Fibroblast of the conjunctiva (primary cell): ENCODE results near the gene C9orf85.
"Not testable (repeated sequence)": the region's sequence is repeated elsewhere in the genome, so short reads cannot be mapped to it uniquely, and the experiment has no call there.

Experiments used
- DNase-seq: peaks from one replicate; pipeline ENCODE4 v3.0.0-alpha.2; 2010; ENCODE audit warnings: low read depth

C9orf85 gene

DNA sequence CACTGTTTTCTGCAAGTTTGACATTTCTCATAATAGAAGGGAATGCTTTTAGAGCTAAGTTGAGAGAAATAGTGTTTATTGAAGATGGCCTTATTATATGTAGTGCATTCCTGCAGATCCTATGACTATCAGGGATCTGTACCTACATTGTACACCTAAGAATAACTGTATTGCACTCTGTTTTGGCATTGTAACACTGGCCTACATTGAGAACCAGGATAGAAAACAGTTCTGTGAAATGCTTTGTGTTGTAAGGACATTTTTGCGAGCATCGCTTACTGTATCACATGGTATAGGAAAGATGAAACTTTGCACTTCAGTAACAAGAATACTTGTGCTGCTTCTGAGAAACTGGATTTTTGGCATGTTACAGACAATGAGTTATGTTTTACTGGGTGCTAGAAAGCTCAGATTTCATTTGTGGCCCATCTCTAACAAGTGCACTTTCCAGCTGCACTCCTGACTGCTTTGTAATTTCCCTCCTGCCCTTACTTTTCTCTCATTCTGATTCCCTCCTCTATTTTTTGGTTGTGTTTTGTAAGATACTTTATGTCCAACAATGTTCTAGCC, 30.6 kb downstream of the C9orf85 start:
- DNase-seq, result no peak

DNA sequence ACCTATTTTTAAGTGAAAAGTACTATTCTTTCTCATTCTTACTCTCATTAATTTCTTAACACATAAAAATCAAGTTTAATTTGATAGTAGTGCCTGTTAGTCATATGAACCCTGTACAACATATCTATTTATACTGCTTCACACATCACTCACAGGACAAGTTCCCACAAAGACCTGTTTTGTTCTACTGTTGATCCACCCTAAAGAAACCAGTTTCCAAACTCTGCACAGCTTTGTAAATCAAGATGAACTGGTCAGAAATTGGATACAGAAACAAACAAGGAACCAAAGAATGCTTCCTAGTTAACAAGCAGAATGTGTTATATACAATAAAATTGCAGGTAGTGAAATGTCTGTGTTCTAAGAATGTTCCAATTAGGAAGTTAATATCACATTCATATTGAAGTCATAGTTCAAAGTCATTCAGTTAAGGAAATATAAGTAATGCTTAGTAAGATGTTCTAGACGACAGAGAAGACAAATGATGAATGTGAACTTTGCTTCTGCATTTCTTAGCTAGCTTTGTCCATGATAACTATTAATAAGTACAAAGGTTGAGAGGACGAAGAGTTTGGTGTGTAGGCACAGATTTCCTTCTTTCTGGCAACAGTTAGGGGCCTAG, 33.4 kb downstream of the C9orf85 start:
- no peak for DNase-seq

DNA sequence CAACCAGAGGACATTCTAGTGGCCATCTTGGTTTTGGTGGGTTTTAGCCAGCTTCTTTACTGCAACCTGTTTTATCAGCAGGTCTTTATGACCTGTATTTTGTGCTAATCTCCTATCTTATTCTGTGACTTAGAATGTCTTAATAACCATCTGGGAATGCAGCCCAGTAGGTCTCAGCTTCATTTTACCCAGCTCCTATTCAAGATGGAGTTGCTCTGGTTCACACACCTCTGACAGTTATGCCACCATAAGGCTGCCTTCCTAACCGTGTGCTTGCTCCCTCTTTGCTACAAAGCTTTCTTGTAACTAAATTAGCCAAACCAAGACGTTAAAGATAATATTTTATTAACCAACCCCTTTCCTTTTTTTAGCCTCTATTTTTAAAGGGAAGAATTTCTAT, 43.2 kb downstream of the C9orf85 start:
- DNase-seq, result not testable (repeated sequence)

DNA sequence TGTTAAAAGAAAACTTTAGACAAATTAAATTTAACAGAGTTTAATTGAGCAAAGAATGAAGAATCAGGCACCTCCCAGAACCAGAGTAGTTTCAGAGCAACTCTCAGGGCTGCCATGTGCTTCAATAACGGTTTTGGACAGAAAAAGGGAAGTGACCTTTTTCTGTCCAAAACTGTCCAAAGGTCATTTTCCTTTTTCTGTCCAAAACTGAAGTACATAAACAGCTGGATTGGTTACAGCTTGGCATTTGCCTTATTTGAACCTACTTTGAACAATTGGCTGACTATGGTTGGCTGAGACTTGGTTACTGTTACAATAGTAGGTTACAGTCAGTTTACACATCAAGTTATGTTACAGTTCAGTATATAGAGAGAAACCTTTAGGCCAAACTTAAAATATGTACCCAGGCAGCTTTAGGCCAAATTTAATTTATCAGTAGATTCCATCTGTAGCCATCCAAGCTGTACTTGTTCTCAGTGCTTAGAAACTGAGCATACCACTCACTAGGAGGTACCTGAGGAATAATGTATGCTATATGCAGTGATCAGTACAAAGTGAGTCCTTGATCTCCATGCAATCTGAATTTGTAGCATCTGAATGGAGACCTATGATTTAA, 44.0 kb downstream of the C9orf85 start:
- DNase-seq, result no peak

DNA sequence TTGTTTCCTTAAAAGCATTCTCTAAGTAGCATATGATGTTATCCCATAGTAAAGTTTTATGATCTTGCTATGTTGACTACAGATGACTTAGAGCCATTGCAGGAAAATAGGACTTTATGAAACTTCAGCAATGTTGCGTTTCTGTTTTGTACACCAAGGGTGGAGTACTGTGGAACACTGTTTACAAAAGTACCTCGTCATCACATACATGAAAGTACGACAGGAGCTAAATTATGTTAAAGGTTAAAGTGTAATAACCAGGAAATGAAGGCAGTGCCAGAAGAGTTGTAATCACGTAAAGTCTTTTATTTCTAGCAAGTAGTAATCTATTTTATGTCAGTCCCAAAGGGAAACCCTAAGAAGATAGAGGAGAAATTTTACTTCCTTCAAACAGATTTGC, 50.9 kb downstream of the C9orf85 start:
- no peak for DNase-seq

DNA sequence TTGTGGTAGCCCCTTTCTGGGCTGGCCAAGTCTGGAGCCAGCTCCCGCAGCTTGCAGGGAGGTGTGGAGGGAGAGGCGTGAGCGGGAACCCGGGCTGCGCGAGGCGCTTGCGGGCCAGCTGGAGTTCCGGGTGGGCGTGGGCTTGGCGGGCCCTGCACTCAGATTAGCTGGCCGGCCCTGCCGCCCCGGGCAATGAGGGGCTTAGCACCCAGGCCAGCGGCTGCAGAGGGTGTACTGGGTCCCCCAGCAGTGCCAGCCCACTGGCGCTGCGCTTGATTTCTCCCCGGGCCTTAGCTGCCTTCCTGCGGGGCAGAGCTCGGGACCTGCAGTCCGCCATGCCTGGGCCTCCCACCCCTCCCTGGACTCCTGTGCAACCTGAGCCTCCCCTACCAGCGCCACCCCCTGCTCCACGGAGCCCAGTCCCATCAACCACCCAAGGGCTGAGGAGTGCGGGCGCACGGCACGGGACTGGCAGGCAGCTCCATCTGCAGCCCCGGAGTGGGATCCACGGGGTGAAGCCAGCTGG, 52.1 kb downstream of the C9orf85 start:
- not testable (repeated sequence) for DNase-seq

DNA sequence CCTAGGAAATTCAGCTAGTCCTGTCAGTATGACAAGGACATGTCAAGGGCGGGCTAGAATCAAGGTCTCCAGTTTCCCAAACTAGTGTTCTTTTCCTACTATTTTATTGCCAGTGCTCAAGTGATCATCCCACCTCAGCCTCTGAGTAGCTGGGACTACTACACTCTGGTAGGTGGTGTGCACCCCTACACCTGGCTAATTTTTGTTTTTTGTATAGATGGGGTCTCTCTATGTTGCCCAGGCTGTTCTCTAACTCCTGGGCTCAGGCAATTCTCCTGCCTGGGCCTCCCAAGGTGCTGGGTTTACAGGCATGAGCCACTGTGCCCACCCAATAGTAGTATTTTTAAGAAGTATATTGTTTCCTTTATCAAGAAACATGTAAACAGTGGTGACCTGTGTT, 54.0 kb downstream of the C9orf85 start:
- DNase-seq, result no peak

DNA sequence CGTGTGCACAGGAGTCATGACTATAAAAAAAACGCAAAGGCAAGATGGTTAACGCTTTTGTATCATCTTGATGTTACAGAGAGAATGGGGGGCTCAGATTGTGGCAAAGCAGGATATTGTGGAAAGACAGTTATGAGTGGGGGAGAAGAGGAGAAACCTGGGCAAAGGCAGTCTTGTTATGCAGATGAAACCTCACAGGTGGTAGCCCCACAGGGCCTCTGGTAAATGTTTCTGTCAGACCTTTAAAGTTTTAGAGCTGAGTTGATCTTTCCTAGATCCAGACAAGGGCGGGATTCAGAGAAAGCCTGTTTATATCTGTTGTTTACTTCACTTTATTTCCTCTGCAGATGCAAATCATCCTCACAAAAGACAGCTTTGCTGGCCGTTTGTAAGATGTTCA, 55.2 kb downstream of the C9orf85 start:
- no peak for DNase-seq

DNA sequence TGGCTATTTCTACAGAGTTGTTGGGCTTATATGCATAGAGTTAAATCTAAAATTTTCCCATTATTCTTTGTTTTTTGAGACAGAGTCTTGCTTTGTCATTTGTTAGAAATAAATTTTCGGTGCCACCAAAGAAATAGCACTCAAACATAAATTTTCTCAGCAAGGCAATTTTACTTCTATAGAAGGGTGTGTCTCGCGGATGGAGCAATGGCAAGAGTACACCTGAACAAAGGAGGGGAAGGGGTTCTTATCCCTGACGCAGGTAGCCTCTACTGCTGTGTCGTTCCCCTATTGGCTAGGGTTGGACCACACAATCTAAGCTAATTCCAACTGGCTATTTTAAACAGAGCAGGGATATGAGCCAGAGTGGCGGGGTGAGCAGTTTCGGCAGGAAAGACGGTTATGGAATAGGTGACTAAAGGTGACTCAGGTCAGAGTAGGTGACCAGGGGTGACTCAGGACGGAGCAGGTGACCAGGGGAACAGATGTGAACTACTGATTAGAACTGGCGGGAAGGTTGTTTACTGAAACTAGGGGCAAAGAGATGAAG, 57.2 kb downstream of the C9orf85 start:
- no peak for DNase-seq

DNA sequence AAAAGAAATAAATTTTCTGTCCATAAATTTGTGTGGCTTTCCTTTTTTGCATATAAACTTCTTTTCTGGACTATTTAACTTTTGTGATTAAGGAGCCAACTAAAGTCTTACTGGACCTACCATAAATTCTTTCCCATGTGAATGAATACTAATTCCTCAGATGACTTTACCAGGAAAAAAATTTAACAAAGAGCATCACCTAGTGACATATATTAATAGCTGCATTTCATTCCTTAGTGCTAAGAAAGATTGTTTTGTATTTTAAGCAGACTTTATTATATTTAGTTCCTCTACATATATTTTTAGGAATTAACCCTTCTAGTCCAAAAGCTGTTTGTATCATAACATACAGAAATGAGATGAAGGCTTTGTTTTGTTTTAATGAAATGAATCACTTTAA, 64.4 kb downstream of the C9orf85 start:
- no peak for DNase-seq

DNA sequence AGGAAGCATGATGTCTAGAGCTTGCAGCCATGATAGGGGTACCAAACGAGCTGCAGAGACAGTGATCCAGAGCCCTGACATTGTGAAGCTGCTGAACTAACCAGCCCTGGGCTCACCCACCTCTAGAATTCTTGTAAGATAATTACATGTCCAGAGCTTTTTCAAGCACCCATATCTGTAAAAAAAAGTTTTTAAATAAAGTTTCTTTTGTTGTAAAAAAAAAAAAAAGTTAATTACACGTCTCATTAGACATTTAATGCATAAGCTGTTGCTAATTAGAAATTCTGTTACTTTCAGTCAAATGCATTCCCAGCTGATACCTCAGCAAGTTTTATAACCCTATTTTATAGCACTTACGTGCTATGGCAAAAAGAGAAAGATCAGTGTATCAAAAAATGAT, 65.6 kb downstream of the C9orf85 start:
- no peak for DNase-seq

DNA sequence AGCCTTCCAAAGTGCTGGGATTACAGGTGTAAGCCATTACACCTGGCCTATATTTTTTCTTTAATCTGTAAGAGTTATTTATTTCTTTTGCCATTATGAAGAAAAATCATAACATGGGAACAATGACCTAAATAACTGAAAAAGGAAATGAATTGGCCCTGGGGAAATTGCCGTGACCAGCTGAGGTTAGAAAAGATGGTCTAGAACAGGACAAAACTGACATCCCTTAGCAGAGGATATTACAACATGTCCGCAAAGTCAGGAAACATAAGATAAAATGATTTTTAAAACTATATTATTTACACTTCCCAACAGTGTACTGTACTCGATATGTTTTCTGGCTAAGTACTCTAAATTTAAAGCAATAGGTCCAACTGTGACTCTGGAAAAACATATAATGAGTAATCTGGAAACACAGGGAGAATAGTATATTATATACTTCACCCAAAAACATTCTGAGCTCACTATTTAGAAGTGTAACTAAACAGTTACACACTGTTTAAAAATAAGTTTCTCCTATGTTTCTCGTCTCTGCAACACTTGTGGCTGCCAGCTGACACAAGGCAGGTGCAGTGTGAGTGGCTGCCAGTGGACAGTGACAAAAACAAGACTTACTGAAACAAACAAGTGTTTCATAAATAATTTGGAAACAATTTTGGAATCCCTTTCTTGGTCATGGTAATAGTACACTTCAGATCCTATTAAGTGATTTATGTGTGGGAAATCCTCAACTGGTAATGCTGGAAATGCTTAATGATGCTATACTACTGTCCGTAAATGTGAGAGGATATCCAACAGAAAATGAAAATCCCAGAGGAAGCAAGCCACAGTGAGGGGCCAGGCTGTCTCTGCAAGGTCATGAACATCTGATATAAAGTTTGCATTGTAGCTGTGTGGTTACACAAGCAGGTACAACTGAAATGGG, 69.1 kb downstream of the C9orf85 start:
- no peak for DNase-seq

DNA sequence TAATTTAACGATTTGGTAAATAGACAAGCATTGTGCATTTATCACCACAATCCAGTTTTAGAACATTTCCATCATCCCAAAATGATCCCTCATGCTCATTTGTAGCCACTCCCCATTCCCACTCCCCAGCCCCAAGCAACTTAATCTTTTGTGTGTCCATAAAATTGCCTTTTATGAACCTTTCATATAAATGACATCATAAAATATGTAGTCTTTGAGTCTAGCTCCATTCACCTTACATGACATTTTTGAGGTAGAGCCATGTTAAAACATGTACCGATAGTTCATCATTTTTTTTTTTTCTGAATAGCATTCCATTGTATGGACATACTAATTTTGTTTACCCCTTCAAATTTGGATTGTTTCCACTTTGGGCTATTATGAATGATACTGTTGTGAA, 70.5 kb downstream of the C9orf85 start:
- DNase-seq, result no peak

DNA sequence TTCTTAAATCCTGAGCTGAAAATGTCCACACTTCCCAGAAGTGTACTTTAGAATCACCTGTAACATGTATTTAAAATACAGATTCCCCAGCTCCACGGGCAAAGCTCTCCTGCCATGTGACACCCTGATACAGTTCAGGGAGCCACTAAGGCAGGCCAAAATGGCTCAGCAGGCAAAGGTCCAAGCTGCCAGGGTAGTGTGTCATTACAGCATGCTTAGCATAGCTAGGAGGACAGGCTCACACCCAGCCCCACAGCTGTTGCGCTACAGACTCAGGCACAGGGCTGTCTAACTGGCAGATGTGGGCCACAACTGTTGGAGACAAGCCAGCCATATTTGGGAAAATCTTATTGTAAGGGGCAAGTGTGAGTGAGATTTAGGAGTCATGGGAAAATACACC, 73.0 kb downstream of the C9orf85 start:
- peak; percentile 12 for DNase-seq

DNA sequence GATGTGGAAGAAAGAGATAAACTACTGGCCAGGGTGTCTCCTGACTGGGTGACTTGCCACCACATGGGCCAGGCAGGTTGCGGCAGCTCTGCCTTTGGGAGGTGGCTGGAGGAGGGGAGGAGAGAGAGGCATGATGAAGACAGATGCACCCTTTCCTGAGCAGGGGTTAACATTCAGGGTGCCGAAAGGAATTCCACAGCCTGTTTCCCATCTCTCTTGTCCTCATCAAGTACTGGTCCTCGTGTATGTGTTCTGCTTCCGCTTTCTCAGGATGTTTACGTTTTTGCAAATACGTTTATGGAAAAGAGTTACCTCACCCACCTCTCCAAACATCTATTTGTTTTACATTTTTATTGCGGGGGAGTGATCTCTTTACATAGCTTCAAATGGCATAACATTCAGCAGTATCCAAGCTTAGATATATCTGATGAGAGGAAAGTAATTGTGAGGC, 73.4 kb downstream of the C9orf85 start:
- DNase-seq, result no peak

DNA sequence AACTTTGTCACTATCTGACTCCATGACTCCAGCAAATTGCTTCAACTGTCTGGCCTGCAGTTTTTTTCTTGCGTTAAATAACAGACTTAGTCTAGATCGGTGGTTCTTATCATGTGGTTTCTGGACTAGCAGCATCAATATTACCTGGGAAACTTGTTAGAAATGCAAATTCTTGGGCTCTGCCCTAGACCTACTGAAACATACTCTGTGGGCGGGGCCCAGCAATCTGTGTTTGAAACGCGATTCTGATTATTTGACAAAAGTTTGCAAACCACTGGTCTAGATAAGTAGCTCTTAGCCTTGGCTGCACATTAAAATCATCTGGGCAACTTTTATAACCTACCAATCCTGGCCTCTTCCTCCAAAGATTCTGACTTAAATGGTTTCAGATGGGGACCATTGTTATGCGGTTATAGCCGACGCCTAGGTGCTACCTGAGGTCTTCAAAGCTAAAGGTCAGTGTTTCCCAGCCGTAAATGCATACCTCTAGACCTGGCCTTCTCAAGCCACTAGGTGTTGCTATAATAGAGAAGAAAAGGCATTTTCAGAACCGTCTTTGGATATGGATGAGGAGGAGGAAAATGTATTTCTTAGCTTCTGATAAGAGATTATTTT, 74.0 kb downstream of the C9orf85 start:
- no peak for DNase-seq

DNA sequence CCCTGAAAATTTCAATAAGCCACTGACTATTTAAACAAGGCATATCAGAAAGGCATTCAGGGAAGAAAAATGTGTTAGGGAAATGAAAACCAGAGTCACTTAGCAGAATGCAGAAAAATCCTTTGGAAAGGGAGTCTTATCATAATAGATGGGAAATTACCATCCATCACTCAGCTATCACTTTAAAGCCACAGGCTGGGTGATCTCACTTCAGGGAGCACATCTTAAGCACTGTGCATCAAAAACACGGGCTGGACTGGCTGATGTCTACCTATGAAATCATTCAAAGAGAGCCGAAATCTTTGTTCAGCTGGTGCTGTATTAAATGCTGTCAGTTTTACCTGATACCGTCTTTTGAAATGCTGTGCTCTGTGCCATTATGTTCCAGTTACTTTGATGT, 75.5 kb downstream of the C9orf85 start:
- DNase-seq, result no peak

DNA sequence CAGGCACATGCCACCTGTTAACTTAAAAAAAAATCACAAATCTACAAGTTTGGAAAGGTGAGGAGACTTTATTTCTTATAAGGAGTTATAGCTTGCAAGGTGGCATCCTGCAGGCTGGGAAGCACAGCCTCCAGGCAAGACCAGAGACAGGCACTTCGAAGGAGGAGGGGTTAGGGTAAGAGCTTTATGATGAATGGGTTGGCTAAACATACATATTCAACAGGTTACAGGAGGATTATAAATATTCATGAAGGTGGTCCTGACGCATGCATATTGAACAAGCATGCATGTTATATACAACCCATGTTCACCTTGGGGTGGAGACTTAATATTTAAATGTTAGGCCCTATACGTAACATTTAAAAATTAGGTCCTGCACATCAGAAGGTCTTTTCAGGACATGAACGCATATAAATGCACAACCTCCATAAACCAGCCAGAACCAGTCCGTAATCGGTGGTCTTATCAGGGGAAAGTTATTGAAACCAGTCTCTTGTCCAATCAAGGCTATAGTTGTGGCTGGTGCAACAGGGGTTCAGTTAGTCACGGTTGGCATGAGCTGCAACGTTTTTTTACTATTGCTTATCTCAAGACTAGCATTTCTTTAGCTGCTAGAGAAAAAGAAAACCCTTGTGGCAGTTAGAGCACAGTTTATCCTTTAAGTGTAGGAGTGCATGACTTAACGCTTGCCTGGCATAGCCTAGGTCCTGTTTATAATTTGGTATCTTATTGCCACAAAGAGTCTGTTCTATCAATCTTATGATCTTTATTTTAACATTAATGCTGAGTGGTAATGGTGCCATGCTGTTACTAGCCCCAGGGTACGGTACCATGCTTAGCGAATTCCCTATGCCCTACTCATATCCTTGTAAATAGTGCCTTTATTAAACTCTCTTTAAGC, 76.3 kb downstream of the C9orf85 start:
- no peak for DNase-seq

DNA sequence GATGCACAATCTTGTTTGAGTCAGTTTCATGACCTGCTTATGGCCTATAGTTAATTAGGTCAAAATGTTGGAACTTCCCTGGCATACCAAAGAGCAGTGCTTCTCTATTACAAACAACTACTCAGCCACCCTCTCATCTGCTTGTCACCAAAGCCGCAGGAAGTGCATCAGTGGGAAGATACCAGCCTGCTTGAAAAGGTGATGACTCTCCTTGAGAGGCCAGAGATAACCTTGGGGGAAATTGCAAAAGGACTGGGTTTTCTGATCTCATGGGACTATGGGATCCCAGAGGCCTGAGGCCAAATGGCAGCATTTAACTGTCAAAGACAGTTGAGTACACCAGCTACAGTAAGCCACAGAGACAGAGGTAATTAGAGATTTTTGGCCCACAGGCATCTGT, 79.0 kb downstream of the C9orf85 start:
- no peak for DNase-seq

DNA sequence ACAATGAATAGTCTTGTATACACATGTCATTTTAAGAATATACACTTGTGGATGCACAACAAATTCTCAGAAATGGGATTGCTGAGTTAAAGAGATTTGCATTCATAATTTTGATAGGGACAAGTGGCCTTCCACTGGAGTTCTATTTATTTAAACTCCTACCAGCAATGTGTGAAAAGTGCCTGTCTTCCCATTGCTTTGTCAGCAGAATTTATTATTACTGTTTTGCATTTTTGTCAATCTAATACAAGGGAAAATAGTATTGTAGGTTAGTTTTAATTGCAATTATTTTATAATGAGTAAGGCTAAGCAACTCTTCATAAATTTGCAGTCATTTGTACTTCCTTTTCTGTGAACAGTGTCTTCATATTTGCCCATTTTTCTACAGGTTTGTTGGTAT, 94.0 kb downstream of the C9orf85 start:
- no peak for DNase-seq

DNA sequence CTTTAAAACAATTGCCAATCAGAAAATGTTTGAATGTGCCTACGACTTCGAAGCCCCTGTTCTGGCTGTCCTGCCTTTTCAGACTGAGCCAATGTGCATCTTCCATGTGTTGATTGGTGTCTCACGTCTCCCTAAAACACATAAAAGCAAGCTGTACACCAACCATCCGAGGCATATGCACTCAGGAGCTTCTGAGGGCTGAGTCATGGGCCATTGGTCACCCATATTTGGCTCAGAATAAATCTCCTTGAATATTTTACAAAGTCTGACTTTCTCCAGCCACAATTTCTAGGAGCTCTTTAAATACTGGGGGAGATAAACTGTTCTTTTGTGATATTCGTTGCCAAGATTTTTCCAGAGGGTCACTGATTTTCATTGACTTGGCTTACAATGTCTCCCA, 95.1 kb downstream of the C9orf85 start:
- DNase-seq, result no peak
